ENCODE data around the gene APOL5.
"Not testable (repeated sequence)": the region's sequence is repeated elsewhere in the genome, so short reads cannot be mapped to it uniquely, and the experiment has no call there.

APOL5 gene

GRCh38 chr22:35708917-35709316 is 8.8 kb upstream of the APOL5 start:
- no peak for DNase-seq
- intact Hi-C loops (cut with DNase I), result no loop called here

GRCh38 chr22:35711336-35711735 is 6.3 kb upstream of the APOL5 start:
- DNase-seq, result no peak
- intact Hi-C loops (cut with DNase I), result no loop called here

- no peak for DNase-seq
- intact Hi-C loops (cut with DNase I), result no loop called here
Measured at GRCh38 chr22:35712672-35713071, 5.0 kb upstream of the APOL5 start.

- intact Hi-C loops (cut with DNase I), result no loop called here
- DNase-seq, result no peak
Measured at GRCh38 chr22:35719212-35719875, 1.7 kb downstream of the APOL5 start.

DNA sequence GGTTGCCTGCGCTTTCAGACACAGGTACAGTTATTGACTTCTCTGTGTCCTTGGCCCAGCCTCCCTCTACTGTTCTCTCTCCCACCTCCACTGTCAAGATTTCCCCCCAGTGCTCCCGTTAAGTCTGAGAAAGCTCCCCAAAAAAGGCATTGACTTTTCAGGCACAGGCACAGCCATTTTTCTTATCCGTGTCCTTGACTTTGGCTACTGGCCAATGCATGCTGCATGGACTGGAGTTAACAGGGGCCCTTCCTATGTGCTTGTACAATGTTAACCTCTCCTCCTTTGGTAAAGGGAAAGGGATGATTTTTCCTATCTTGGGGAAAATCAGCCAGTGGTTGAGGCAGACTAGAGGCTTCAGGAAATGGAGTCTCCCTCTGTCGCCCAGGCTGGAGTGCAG is 4.3 kb downstream of the APOL5 start:
- DNase-seq, result no peak
- intact Hi-C loops (cut with DNase I), result no loop called here

- intact Hi-C loops (cut with DNase I), result no loop called here
- no peak for DNase-seq
Measured at GRCh38 chr22:35725521-35725920, 7.8 kb downstream of the APOL5 start.

- intact Hi-C loops (cut with DNase I), result no loop called here
- peak in 1 of 10 donors; percentile 79 for DNase-seq
Measured at GRCh38 chr22:35726398-35726797, 8.7 kb downstream of the APOL5 start.

- peak in 1 of 10 donors; percentile 80 for DNase-seq
- intact Hi-C loops (cut with DNase I), result no loop called here
Measured at GRCh38 chr22:35726933-35727332, 9.3 kb downstream of the APOL5 start.

GRCh38 chr22:35727436-35727835 is 9.8 kb downstream of the APOL5 start:
- DNase-seq, result no peak
- intact Hi-C loops (cut with DNase I), result no loop called here

- no peak for DNase-seq
- intact Hi-C loops (cut with DNase I), result no loop called here
Measured at GRCh38 chr22:35728639-35729308, 11.1 kb downstream of the APOL5 start.

DNA sequence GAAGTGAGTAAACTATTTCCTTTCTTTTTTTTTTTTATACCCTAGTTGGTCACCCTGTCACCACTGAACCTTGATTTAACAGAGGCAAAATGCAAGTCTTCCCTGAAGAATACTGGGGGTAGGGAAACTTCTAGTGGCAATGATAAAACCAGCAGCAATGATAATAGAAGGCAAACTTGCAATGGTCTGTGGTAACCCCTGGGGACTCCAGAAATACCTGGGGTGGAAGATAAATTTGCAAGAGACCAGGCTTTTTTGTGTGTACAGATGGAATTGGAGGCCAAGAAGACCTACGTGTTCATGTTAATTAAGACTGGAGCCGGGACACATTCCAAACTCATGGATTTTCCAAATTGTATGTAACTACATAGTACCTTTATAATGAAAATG is 11.6 kb downstream of the APOL5 start:
- intact Hi-C loops (cut with DNase I), result no loop called here
- no peak for DNase-seq

- intact Hi-C loops (cut with DNase I), result no loop called here
- DNase-seq, result no peak
Measured at GRCh38 chr22:35731321-35731720, 13.6 kb downstream of the APOL5 start.

DNA sequence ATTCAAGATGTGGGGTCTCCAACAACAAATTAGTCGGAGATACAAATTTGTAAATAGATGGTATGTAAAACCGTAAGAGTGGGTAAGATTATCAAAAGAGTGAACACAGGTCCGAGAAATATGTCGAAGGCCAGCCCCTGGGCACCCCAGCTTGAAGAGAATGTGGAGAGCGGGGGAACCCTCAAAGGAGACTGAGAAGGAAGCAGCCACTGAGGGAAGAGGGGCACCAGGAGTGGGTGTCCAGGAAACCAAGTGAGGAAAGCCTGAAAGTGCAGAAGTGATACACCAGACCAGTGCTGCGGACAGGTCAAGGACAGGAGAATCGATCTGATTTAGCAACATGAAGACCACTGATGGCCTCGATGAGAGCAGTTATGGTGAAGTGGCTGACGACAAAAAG is 14.4 kb downstream of the APOL5 start:
- intact Hi-C loops (cut with DNase I), result no loop called here
- DNase-seq, result peak in 1 of 10 donors; percentile 62

- intact Hi-C loops (cut with DNase I), result no loop called here
- no peak for DNase-seq
Measured at GRCh38 chr22:35733036-35733435, 15.4 kb downstream of the APOL5 start.

GRCh38 chr22:35733791-35734516 is 16.3 kb downstream of the APOL5 start:
- intact Hi-C loops (cut with DNase I), result no loop called here
- DNase-seq, result no peak

- intact Hi-C loops (cut with DNase I), result no loop called here
- no peak for DNase-seq
Measured at GRCh38 chr22:35734517-35734827, 16.8 kb downstream of the APOL5 start.

- no peak for DNase-seq
- intact Hi-C loops (cut with DNase I), result no loop called here
Measured at GRCh38 chr22:35735542-35735941, 17.9 kb downstream of the APOL5 start.

- intact Hi-C loops (cut with DNase I), result no loop called here
- DNase-seq, result no peak
Measured at GRCh38 chr22:35736166-35736565, 18.5 kb downstream of the APOL5 start.

DNA sequence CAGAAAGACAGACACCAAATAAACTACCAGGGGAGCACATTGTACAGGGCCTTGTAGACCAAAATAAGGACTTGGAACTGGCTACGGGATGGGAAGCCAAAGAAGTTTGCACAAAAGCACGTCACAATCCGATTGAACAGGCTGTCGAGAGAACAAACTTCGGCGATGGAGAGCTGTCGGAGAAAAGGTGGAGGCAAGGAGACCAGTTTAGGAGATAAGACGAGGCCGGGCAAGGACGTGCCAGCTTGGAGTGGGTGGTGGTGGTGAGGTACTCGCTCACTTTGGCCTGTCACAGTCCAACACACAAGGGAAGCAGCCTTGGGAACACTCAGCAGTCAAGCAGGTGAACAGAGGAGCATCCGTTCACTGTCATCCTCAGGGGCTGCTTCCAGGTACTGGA is 19.0 kb downstream of the APOL5 start:
- DNase-seq, result no peak
- intact Hi-C loops (cut with DNase I), result no loop called here

- intact Hi-C loops (cut with DNase I); DNase-seq: not testable (repeated sequence)
Measured at GRCh38 chr22:35737886-35738285, 20.2 kb downstream of the APOL5 start.

DNA sequence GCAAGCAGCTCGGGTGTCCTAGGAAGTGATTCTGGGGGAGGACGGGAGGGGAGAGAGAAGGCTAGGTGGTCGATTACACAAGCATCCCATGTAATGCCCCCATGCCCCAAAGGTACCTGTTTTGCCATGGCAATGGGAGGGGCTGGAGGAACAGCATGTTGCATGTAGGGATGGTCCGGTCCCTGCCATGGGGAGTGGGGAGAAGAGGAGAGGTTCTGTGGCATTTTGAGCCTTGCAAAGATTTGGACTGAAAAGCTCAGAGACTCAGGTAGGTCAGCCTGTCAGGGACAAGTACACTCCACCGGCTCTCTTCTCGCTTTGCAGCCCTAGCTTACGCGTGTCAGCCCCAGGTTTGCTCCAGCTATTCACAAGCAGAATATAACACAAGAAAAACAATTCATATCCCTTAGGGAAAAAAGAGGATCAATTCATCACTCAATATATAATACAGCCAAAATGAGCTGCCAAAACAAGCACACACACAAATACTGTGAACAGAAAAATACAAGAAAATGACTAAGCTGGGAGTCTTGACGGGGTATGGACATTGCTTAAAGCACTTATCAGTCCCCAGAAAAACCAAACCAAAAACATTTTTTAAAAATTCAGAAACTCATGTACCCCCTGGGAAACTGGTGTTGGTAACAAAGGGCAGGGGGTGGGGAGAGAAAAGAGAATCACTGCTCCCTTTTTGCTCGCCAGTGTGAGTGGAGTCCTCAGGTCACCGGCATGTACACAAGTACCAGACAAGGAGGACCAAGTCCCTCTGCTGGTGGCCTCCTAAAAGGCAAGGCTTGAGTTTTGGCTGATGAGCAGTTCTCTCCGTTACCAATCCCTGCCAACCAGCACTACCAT is 21.6 kb downstream of the APOL5 start:
- no peak for DNase-seq
- intact Hi-C loops (cut with DNase I), result no loop called here

Data from posterior cingulate gyrus (tissue), 11 donors.